Stimulated activated CD4-positive, alpha-beta T cell treated with anti-CD3 and anti-CD28 coated beads, Interleukin-4, amount 100 ng/mL, for 4 hours (primary cell): ENCODE results near the gene ITGB5.
"Not testable (repeated sequence)": the region's sequence is repeated elsewhere in the genome, so short reads cannot be mapped to it uniquely, and the experiment has no call there.

ENCODE experiments used
- DNase-seq, 2 experiments: peaks; one replicate each; pipeline ENCODE4 v3.0.0-alpha.2; 2020

ITGB5 gene

GRCh38 chr3:124766113-124767095 is 120.8 kb downstream of the ITGB5 start:
- no peak for DNase-seq

GRCh38 chr3:124765197-124765840 is 121.8 kb downstream of the ITGB5 start:
- no peak for DNase-seq

DNA sequence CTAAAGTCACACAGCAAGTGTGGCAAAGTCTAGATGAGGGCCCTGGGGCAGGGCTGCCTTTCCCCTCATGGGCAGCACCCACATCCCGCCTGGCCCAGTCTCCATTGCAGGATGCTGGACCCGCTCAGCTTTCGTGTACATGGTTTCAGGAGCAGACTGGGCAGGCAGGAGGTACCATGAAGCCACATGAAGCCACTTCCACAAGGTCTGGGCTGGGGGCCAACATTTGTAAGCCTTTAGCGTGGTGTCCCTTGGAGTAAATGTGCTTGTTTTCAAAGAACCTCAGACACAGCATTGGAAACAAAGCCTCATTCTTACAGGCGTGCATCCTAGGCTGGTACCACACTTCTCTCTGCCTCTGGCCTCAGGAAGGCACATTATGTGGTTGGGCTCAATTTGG is 122.4 kb downstream of the ITGB5 start:
- DNase-seq = no peak

GRCh38 chr3:124763644-124764358 is 123.4 kb downstream of the ITGB5 start:
- DNase-seq = no peak

DNA sequence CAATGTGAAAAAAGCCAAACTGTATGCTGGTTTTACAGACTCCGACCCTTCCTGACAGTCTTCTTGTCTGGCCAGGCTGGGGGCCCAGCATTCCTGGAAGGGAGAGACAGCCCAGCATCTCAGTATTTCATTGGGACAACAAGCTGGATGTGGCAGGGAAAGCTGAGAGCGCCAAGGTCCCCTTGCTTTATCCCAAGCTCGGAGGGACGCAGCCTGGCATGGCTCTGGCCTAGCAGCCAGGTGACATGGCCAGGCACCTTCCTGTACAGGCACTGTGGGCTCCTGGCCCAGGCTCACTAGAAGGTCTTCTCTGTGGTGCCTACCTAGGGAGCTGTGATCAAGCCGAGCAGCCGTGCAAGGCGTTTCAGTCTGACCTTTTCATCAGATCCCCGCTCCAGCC is 124.0 kb downstream of the ITGB5 start:
- DNase-seq = no peak

DNA sequence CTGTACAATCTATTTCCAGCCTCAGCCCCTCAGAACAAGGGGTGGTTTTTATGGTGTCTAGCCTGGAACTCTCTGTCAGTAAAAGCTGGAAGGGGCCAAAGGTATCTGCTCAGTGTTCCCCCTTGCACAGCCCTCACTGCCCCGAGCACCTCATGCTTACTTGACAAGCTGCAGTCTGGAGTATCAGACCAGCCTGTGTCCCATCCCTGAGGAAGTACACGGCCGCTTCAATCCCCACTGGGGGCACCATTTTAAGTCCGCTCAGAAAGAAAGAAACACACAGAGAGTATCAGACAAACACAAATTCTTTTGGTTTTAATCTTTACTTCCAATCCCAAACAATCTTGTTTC is 124.5 kb downstream of the ITGB5 start:
- DNase-seq = no peak

DNA sequence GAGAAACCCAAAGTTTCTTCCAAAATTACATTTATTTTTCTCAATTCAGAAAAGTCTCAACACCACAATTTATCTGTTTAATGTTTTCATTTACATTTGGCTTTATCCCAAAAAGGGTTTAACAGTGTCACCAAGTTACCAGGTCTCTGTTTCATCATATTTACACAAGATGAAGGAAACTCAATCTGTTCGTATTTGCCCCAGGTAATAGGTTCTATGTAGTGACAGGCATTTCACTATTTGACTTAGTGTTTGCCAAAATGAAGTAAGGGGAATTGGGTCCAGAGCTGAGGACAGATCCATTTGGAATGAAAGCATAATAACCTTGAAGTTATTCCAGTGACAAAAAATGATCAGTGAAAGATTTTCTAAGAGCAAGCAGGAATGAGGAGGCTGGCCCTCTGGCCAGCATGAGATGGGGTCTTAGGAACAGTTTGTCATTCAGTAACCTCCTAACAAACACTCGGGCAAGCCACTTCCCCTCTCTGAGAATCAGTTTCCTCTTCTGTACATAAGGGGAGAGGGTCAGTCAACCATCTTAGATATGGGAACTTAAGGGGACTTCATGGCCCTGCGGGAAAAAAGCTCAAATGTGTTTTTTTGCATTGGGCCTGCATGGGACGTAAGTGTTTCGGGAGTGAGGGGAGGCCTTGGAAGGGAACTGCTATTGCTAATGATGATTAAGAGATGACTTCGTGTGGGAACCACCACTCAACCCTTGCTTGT is 125.1 kb downstream of the ITGB5 start:
- no peak for DNase-seq

GRCh38 chr3:124761250-124761796 is 125.8 kb downstream of the ITGB5 start:
- peak; percentile 67 to 78 for DNase-seq

DNA sequence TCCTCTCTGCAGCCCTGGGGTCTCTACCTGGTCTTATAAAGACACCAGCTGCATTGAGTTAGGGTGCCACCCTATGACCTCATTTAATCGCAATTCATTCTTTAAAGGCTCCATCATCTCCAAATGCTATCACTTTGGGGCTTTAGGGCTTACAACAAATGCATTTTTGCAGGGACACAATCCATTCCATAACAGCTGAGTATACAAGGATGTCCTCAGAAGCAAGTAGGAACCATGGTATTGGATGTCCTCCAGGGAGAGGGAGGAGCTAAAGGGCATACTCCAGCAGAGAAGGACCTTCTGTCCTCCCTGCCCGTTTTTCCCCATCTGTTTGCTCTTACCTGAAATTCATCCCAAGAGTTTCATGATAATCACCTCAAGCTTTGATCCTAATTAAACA is 126.6 kb downstream of the ITGB5 start:
- no peak for DNase-seq

DNA sequence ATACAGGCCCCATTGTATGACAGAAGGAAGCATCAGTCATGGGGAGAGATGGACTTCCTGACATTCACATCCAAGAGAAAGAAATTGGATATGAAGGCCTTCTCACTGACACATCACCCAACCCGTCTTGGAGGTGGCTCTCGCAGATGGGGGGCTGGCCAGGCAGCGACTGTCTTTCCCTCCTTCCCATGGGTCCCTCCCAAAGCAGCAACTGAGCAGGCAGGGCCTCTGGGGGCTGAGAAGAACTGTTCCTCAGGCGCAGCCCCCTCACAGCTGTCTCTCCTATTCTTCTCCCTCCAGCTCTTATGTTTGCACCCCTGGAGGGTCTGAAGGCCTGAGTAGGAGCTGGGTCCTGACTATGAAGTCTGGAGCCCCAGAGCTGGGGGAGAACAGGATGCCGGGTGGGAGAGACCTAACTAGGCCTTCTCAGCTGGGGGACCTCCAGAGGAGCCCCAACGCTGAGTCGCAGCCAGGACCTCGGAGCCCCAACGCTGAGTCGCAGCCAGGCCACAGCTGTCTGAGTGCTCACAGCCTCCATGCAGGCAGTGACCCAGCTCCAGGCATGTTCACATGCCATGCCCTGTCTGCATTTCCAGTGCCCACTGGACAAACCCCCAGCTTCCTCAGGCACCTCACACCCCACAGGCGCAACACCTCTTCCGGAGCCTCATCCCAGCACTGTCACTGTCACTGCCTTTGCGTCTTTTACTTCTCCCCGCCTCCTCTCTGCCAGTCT is 127.3 kb downstream of the ITGB5 start:
- no peak for DNase-seq

GRCh38 chr3:124758851-124759635 is 128.1 kb downstream of the ITGB5 start:
- DNase-seq = no peak

- not testable (repeated sequence) for DNase-seq
Measured at GRCh38 chr3:124757926-124758325, 129.2 kb downstream of the ITGB5 start.

DNA sequence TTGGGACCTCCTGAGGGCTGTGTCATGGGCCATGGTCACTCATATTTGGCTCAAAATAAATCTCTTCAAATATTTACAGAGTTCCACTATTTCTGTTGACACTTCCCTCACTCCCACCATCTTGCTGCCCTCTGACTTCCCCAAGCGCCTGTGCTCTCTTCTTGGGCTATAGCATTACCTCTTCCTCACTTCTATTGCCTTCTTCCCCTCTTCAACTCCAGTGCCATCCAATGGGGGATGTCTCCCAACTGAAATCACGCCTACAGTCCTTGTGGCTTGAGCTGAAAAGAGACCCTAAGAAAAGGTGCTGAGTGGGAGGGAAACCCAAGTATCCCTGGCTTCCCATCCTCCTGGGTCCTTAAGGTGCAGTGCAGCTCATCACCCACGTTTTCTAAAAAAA is 135.1 kb downstream of the ITGB5 start:
- DNase-seq = no peak

GRCh38 chr3:124751501-124751900 is 135.7 kb downstream of the ITGB5 start:
- DNase-seq = no peak

GRCh38 chr3:124749877-124750276 is 137.3 kb downstream of the ITGB5 start:
- DNase-seq = not testable (repeated sequence)

DNA sequence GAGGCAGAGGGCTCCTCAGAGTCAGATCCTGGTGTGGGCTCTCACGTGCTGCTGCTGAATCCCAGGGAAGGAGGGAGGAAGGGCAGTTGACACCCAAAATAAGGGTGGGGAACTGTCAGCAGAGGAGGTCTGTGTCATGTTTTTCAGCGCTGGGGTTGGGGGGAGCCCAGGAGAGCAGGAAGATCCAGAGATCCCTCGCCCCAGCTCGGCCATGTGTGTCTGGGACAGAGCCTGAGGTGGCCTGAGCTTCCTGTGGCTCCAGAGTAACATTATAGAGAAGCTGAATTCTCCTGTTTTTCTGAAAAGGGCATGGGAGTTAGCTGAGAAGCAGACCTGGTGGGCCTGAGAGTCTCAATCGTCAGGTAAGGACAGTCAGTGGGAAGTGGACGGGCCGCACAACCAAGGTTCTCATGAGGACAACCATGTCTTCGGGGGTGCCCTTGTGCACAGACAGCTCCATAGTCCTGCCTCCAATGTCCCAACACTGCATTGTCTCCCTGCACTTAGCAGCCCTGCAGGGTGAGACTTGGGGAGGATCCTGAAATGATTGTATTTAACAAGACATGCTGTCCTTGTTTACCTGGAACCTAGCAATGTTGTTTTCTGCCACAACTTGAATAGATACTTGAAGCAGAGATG is 138.5 kb downstream of the ITGB5 start:
- DNase-seq = no peak

- no peak for DNase-seq
Measured at GRCh38 chr3:124747111-124747981, 139.8 kb downstream of the ITGB5 start.

DNA sequence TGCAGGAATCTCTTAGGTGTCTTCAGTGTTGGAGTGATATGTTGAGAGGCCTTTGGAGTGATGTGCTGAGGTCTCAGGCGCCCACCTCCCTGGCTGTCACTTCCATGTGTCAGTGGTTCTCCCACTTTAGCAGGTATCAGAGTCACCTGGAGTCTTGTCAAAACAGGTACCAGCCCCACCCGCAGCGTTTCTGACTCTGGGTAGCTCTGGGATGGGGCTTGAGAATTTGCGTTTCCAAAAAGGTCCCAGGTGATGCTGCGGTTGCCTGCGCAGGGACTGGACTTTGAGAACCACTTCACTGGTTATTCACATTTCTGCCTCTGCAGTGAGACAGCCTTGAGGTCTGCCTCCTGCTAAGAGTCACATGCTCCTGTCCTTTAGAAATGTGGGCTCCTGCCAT is 141.4 kb downstream of the ITGB5 start:
- no peak for DNase-seq

DNA sequence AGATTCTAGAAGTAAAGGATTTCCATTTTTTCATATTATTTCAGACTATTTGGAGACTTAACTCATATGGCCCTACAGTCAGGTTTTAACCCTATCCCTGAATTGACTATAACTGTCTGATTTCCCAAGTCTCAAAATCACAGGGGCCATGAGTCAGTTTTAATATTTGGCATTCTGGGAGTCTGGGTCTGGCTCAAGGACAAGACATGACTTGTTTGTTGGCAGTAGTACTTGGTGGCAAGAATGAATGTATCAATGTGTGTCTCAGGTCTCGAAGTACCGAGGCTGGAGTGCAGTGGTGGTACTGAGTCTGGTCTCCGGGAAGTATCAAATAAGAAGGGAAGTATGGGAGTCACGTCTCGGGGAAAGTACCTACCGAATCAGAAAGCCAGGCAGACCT is 146.1 kb downstream of the ITGB5 start:
- no peak for DNase-seq

GRCh38 chr3:124731760-124732159 is 155.4 kb downstream of the ITGB5 start:
- DNase-seq = no peak
